LNCAP (cell line): ENCODE data around the gene PRKAR2B.

Experiments
- TF ChIP-seq, protein P1 (sequence below): fragments of 450-650 bp; IDR thresholded peaks from 2 replicates; pipeline ENCODE4 v1.5.1; 2017; ENCODE audit warnings: mild to moderate bottlenecking

The PRKAR2B gene

DNA sequence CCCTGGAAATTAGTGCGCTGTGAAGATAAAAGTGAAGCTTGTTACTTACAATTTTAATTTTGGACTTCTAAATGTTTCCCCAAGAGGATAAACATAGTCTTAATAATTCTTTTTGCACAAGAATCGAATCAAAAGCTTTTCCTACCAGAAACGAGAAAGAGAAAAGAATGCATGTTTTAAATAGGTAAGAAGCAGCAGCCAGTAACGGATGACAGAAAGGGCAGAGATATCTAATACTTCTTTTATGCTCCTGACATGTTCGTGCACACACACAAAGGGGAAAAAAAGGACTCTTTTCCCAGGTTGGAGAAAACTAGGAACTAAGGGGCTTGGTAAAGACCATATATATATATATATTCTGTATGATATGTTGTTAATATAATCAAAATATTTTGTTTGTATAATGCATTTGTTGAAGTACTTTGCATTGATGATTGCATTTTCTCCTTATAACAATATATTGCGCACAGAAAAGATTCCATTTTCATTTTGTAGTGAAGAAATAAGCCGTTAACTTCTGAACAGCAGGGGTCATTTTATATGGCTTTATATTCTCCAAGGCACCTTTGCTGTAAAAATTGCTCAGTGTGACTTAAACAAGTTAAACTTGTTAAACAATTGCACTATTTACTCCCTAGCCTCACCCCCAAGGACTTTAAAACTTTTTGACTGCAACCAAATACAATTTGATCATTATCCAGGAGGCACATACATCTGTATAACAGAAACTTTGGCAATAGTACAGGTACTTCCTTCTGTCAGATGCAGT lies 2.2 kb downstream of the PRKAR2B start:
- TF ChIP-seq, protein P1, sequence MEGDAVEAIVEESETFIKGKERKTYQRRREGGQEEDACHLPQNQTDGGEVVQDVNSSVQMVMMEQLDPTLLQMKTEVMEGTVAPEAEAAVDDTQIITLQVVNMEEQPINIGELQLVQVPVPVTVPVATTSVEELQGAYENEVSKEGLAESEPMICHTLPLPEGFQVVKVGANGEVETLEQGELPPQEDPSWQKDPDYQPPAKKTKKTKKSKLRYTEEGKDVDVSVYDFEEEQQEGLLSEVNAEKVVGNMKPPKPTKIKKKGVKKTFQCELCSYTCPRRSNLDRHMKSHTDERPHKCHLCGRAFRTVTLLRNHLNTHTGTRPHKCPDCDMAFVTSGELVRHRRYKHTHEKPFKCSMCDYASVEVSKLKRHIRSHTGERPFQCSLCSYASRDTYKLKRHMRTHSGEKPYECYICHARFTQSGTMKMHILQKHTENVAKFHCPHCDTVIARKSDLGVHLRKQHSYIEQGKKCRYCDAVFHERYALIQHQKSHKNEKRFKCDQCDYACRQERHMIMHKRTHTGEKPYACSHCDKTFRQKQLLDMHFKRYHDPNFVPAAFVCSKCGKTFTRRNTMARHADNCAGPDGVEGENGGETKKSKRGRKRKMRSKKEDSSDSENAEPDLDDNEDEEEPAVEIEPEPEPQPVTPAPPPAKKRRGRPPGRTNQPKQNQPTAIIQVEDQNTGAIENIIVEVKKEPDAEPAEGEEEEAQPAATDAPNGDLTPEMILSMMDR, result no peak

DNA sequence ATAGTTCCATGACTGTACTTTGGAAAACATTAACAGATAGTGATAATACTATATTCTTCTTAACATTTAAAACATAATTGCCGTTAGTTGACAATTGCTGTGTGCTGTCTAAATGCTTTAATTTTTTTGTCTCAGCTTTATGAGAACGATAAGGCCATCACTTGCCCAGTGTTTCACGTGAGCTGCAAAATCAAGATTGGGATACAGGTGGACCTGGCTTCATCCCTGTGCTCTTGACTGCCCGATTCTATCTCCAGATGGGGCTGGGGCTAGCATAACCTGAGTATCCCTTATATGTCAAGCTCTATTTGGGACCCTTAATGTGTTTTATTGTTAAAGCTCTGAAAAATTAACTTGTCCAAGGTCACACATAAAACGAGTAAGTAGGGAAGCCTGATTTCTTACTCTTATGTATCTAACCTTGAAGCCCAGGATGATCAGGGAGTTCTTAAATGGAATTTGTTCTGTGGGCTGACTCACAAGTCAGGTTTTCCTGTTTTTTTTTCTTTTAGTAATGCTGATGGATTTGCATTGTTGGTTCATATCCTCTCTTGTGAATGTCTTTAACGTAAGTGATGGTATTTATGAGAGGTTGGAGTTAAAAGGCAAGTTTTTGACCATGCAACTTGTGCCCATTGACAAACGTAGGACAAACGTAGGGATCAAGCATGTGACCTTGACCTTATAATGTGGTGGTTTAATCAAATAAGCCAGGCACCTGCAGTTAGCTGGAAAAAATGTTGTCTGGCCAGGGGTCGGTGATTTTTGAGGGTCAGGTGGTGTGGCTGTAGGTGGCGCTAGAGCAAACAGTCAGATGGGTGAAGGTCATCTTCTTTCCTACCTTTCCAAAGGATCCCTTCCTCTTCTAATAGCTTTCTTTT lies 3.6 kb downstream of the PRKAR2B start:
- TF ChIP-seq, protein P1, result no peak

DNA sequence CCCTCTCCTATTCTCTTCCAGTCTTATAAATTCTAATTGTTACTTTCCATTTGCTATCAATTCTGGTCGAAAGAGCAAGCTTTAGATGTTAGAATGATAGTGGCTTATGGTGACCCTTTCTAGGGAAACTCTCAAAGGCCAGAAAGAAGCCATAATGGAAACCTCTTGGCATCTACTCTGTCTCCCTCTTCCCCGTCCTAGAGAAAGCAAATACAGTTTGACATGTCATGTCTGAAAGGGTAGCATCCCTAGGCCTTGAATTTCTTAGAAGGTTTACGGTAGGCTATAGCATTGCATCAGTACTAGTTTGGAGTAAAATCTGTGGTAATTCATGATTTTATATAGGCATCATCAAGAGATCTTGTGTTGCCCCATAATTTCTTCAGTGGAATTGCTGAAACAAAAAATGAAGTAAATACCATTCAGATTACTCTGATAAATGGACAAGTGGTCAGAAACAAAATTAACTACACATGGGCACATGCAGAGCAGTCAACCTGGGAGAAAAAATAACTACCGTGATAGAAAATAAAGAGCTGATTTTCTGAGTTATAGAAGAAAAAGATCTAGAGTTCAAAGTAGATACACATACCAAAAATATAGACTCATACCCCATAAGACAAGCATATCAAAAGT lies 4.4 kb downstream of the PRKAR2B start:
- TF ChIP-seq, protein P1, result no peak

DNA sequence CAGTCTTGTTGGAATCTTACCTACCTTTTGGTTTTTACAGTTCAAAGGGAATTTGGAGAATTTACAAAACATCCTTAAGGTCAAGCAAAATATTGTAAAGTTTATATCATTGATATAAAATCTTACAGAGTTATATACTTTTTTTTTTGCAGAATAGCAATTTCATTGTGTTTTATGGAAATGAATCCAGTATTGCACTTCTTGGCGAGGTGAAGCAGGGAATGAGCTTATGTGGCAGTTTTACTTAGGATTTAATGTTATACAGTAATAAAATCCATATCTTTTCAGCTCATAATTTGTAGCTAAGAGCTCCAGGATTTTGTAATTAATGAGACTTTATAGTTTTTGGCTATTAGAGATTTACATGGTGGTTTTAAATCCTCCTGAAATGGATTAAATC lies 5.0 kb downstream of the PRKAR2B start:
- TF ChIP-seq, protein P1, result no peak

DNA sequence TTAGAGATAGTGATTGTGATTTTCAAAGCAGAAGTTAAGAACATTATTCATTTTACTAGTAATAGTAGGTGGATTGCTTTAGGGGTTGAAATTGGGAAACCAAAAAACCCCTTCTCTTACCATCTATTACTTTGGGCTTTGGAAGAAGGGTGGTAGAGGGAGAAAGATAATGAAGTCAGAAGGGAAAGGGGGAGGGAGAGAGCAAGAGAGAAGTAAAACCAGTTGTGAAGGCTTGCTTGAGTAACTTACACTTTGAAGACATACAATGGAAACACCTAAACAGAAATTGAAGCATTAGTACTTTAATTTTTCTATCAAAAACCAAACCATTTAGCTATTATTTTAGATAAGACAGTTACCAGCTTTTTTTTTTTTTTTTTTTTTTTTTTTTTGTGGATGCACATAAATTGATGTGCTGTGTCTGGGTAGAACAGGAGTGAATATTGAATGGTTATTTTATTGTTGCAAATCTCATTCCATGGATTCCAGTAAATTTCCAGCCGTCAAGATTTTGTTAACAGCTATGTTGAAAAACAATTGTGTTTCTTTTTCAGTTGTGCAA lies 5.5 kb downstream of the PRKAR2B start:
- TF ChIP-seq, protein P1, result no peak

DNA sequence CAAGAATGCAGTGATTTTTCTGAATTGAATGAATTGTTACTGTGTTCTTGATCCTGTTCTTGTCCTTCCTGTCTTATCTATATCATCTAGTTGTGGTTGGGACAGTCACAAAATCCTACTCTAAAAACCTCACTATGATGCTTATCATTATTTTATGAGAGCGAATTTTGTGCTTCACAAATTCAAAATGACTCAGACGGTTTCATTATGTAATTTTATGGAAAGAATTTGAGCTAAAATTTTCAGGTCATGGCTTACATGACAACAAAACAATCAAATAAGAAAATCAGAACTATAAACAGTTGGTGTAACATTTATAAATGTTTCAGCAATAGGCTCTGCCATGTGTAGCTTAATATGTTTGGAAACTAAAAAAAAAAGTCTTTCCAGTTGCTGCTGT lies 6.9 kb downstream of the PRKAR2B start:
- TF ChIP-seq, protein P1, result no peak
